ENCODE data around the gene OMD.

OMD gene

GRCh38 chr9:92439921-92440750, 15.9 kb upstream of the OMD start:
- no peaks in the 10 kb centered on the region for H3K36me3 ChIP-seq (ENCODE audit: insufficient read depth, low read length)
- H3K4me1 ChIP-seq (ENCODE audit: control insufficient read depth, insufficient read depth, low read length, unreplicated experiment): peaks cover 8% of the 10 kb centered on the region
- H3K27ac ChIP-seq (ENCODE audit: low read depth, low read length): no peak overlapping the region
- no peak overlapping the region for H2AFZ ChIP-seq (ENCODE audit: low read length, unreplicated experiment)
- no peaks in the 10 kb centered on the region for H3K27me3 ChIP-seq (ENCODE audit: insufficient read depth, low read length)
- no peak overlapping the region for H3K4me3 ChIP-seq (ENCODE audit: low read depth, low read length)
- no peaks in the 10 kb centered on the region for H3K79me2 ChIP-seq (ENCODE audit: control insufficient read depth, insufficient read depth, low read length, unreplicated experiment)

DNA sequence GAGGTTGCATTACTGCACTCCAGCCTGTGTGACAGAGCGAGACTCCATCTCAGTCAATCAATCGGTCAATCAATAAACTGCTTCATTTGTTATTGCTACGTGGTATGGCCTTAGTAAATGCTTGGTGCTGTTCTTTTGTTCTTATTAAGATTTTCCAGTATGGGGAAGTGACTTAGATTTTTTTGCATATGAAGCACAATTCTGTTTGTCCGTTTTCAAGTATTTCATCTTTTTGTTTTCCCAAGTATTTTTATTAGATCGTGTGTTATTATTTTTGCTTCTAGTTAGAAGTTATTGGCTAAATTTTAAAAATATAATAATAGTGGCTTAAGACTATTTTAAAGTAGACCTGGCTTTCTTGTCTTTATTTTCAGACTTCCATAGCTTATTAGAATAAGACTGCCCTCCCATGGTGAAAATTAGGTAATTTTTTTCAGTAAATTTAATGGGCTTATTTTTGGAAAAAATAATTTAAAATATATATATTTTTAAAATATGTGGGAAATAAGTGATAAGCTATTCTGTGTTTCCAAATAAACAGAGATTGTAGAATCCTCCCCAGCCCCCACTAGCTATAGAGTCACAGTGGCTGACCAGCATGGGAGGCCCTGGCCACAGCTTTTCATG, 14.7 kb upstream of the OMD start:
- H3K27ac ChIP-seq (ENCODE audit: low read depth, low read length): no peak overlapping the region
- no peak overlapping the region for H2AFZ ChIP-seq (ENCODE audit: low read length, unreplicated experiment)
- H3K27me3 ChIP-seq (ENCODE audit: insufficient read depth, low read length): no peaks in the 10 kb centered on the region
- no peaks in the 10 kb centered on the region for H3K79me2 ChIP-seq (ENCODE audit: control insufficient read depth, insufficient read depth, low read length, unreplicated experiment)
- no peaks in the 10 kb centered on the region for H3K36me3 ChIP-seq (ENCODE audit: insufficient read depth, low read length)
- peaks cover 8% of the 10 kb centered on the region for H3K4me1 ChIP-seq (ENCODE audit: control insufficient read depth, insufficient read depth, low read length, unreplicated experiment)
- no peak overlapping the region for H3K4me3 ChIP-seq (ENCODE audit: low read depth, low read length)

- H3K36me3 ChIP-seq (ENCODE audit: insufficient read depth, low read length): no peaks in the 10 kb centered on the region
- no peak overlapping the region for H3K4me3 ChIP-seq (ENCODE audit: low read depth, low read length)
- peaks cover 8% of the 10 kb centered on the region for H3K4me1 ChIP-seq (ENCODE audit: control insufficient read depth, insufficient read depth, low read length, unreplicated experiment)
- no peak overlapping the region for H2AFZ ChIP-seq (ENCODE audit: low read length, unreplicated experiment)
- H3K27ac ChIP-seq (ENCODE audit: low read depth, low read length): no peak overlapping the region
- H3K79me2 ChIP-seq (ENCODE audit: control insufficient read depth, insufficient read depth, low read length, unreplicated experiment): no peaks in the 10 kb centered on the region
- no peaks in the 10 kb centered on the region for H3K27me3 ChIP-seq (ENCODE audit: insufficient read depth, low read length)
Observed at GRCh38 chr9:92435263-92435662, 11.0 kb upstream of the OMD start.

- Histone ChIP-seq H2AFZ (ENCODE audit: low read length, unreplicated experiment) (no peak overlapping the region), H3K36me3 (ENCODE audit: insufficient read depth, low read length) (no peaks in the 10 kb centered on the region), H3K4me1 (ENCODE audit: control insufficient read depth, insufficient read depth, low read length, unreplicated experiment) (no peaks in the 10 kb centered on the region), H3K27ac (ENCODE audit: low read depth, low read length) (no peak overlapping the region), H3K27me3 (ENCODE audit: insufficient read depth, low read length) (no peaks in the 10 kb centered on the region), H3K4me3 (ENCODE audit: low read depth, low read length) (no peak overlapping the region), H3K79me2 (ENCODE audit: control insufficient read depth, insufficient read depth, low read length, unreplicated experiment) (no peaks in the 10 kb centered on the region)
Observed at GRCh38 chr9:92432972-92433548, 8.8 kb upstream of the OMD start.

DNA sequence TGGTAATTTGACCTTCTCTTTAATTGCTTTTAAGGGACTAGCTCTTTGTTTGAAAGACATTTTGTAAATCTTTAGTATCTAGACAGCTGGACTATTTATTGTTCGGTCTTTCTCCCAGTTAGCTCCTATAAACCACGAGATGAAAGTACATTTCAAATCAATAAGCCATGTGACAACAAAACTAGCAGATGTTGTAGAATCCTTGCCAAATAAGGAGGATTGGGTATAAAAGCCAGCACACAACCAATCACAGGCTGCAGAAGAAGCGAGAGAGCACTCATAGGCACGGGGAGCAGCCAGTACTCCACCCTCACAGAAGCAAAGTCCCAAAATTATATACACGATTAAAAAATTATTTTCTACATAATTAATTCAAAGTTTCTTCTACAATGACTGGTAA, 8.1 kb upstream of the OMD start:
- Histone ChIP-seq H2AFZ (ENCODE audit: low read length, unreplicated experiment) (no peak overlapping the region), H3K4me1 (ENCODE audit: control insufficient read depth, insufficient read depth, low read length, unreplicated experiment) (no peaks in the 10 kb centered on the region), H3K27ac (ENCODE audit: low read depth, low read length) (no peak overlapping the region), H3K79me2 (ENCODE audit: control insufficient read depth, insufficient read depth, low read length, unreplicated experiment) (no peaks in the 10 kb centered on the region), H3K4me3 (ENCODE audit: low read depth, low read length) (no peak overlapping the region), H3K27me3 (ENCODE audit: insufficient read depth, low read length) (no peaks in the 10 kb centered on the region), H3K36me3 (ENCODE audit: insufficient read depth, low read length) (no peaks in the 10 kb centered on the region)

- no peaks in the 10 kb centered on the region for H3K4me1 ChIP-seq (ENCODE audit: control insufficient read depth, insufficient read depth, low read length, unreplicated experiment)
- no peak overlapping the region for H3K4me3 ChIP-seq (ENCODE audit: low read depth, low read length)
- no peaks in the 10 kb centered on the region for H3K27me3 ChIP-seq (ENCODE audit: insufficient read depth, low read length)
- H3K36me3 ChIP-seq (ENCODE audit: insufficient read depth, low read length): no peaks in the 10 kb centered on the region
- H3K79me2 ChIP-seq (ENCODE audit: control insufficient read depth, insufficient read depth, low read length, unreplicated experiment): no peaks in the 10 kb centered on the region
- H2AFZ ChIP-seq (ENCODE audit: low read length, unreplicated experiment): no peak overlapping the region
- H3K27ac ChIP-seq (ENCODE audit: low read depth, low read length): no peak overlapping the region
Observed at GRCh38 chr9:92429836-92430235, 5.6 kb upstream of the OMD start.

DNA sequence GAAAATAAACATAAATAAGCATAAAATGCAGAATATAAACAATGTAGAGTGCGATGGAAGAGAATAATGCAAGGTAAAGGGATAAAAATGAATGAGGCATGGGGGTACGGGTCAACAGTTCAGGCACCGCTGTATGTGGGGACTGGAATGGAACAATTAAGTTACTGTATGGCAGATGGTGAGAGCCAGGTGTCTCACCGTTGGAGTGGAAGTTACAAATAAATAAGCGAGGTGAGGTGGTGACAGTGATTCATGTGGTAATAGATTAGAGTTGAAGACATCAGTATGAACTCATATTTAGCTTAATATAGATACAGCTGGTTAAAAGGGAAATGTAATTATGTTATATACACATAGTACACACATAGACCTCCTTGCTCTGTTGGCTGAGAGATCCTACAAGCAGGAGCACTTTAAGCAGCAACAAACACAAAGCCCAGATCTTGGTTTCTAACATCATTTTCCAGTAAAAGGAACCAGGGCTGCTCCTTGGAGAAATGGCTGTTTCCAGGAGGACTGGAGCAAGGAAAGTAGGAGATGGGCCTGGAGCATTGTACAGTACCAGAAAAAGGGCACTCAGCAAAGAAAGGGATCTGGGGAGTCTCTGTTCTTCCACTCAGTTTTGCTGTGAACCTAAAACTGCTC, 2.4 kb upstream of the OMD start:
- Histone ChIP-seq H3K4me3 (ENCODE audit: low read depth, low read length) (no peak overlapping the region), H3K4me1 (ENCODE audit: control insufficient read depth, insufficient read depth, low read length, unreplicated experiment) (peaks cover 5% of the 10 kb centered on the region), H2AFZ (ENCODE audit: low read length, unreplicated experiment) (no peak overlapping the region), H3K27ac (ENCODE audit: low read depth, low read length) (no peak overlapping the region), H3K79me2 (ENCODE audit: control insufficient read depth, insufficient read depth, low read length, unreplicated experiment) (no peaks in the 10 kb centered on the region), H3K36me3 (ENCODE audit: insufficient read depth, low read length) (no peaks in the 10 kb centered on the region), H3K27me3 (ENCODE audit: insufficient read depth, low read length) (no peaks in the 10 kb centered on the region)

DNA sequence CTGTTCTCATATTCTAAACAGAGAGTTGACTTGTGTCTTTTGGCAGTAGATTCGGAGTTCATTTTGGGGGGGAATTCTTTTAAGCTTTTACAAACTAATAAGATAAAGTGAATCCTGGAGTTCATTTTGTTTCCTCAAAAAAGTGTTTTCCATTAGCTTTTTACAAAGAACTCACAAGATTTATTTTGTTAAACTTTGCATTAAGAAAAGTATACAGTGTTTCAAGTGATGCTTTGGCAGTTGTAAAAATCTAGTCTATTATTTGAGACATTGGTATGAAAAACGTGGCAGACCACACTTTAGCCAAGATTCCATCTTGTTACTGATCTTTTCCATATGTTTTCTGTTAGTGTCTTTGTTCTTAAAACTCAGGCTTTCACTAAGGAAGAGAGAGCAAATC, 1.2 kb upstream of the OMD start:
- no peak overlapping the region for H3K27ac ChIP-seq (ENCODE audit: low read depth, low read length)
- H3K27me3 ChIP-seq (ENCODE audit: insufficient read depth, low read length): no peaks in the 10 kb centered on the region
- H2AFZ ChIP-seq (ENCODE audit: low read length, unreplicated experiment): no peak overlapping the region
- H3K4me3 ChIP-seq (ENCODE audit: low read depth, low read length): no peak overlapping the region
- H3K79me2 ChIP-seq (ENCODE audit: control insufficient read depth, insufficient read depth, low read length, unreplicated experiment): no peaks in the 10 kb centered on the region
- H3K4me1 ChIP-seq (ENCODE audit: control insufficient read depth, insufficient read depth, low read length, unreplicated experiment): peaks cover 5% of the 10 kb centered on the region
- H3K36me3 ChIP-seq (ENCODE audit: insufficient read depth, low read length): no peaks in the 10 kb centered on the region

DNA sequence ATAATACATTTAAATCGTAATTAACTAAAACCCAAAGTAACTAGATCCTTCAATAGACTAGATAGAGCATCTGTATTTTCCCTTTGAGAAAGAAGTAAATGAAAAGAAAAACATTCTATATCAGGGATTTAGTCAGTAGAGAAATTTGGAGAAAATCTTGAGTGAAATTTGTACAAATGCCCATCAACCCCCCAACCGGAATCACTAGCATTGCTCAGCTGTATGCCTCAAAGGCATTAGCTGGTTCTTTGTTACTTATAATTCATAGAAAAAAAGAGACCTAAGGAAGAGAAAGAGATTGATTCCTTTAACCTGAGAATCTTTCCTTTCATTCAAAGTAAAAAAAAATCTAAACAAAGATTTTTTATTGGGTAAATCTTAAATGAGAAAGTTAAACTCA, 659 bp downstream of the OMD start:
- peaks cover 5% of the 10 kb centered on the region for H3K4me1 ChIP-seq (ENCODE audit: control insufficient read depth, insufficient read depth, low read length, unreplicated experiment)
- no peak overlapping the region for H3K4me3 ChIP-seq (ENCODE audit: low read depth, low read length)
- H2AFZ ChIP-seq (ENCODE audit: low read length, unreplicated experiment): no peak overlapping the region
- no peaks in the 10 kb centered on the region for H3K79me2 ChIP-seq (ENCODE audit: control insufficient read depth, insufficient read depth, low read length, unreplicated experiment)
- no peaks in the 10 kb centered on the region for H3K27me3 ChIP-seq (ENCODE audit: insufficient read depth, low read length)
- no peak overlapping the region for H3K27ac ChIP-seq (ENCODE audit: low read depth, low read length)
- H3K36me3 ChIP-seq (ENCODE audit: insufficient read depth, low read length): no peaks in the 10 kb centered on the region

- no peak overlapping the region for H2AFZ ChIP-seq (ENCODE audit: low read length, unreplicated experiment)
- H3K79me2 ChIP-seq (ENCODE audit: control insufficient read depth, insufficient read depth, low read length, unreplicated experiment): no peaks in the 10 kb centered on the region
- H3K36me3 ChIP-seq (ENCODE audit: insufficient read depth, low read length): no peaks in the 10 kb centered on the region
- peaks cover 5% of the 10 kb centered on the region for H3K4me1 ChIP-seq (ENCODE audit: control insufficient read depth, insufficient read depth, low read length, unreplicated experiment)
- H3K4me3 ChIP-seq (ENCODE audit: low read depth, low read length): no peak overlapping the region
- H3K27ac ChIP-seq (ENCODE audit: low read depth, low read length): no peak overlapping the region
- no peaks in the 10 kb centered on the region for H3K27me3 ChIP-seq (ENCODE audit: insufficient read depth, low read length)
Observed at GRCh38 chr9:92422611-92423338, 1.5 kb downstream of the OMD start.
